HCT116 (cell line): ENCODE results near the gene VSIG2. TPM values are rescaled to one million over a fixed set of nuclear protein-coding genes. Genes with fewer than 3 reads are reported as not detected.

Experiments used
- ATAC-seq: fragments of 200-7000 bp; cut with Tn5 transposase; 2 replicates; pipeline ENCODE4 v1.9.1; 2020; ENCODE audit warnings: mild to moderate bottlenecking, moderate library complexity
- BruUV-seq: library from RNA; stranded (reverse); fragments of 400-500 nt; replicated peaks from 2 replicates; lab custom pipeline; 2021; lab: Mats Ljungman, UMichigan
- CTCF ChIA-PET: fragments of 300-600 bp; sonication (Branson Sonifier 250); formaldehyde crosslinking; loops from one replicate; lab custom pipeline; 2021; ENCODE audit warnings: antibody characterized with exemption; lab: Charles Lee
- POLR2A ChIA-PET: fragments of 300-600, 350-600 bp; sonication (Branson Sonifier 250); formaldehyde crosslinking; loops from one replicate; lab custom pipeline; 2021; ENCODE audit warnings: antibody characterized with exemption; lab: Charles Lee
- RAD21 ChIA-PET, 2 experiments: fragments of 300-600 bp; sonication (Branson Sonifier 250); formaldehyde crosslinking; loops; one replicate each; lab custom pipeline; 2023; ENCODE audit warnings: low total read pairs in 2 of 2; ENCODE audit not compliant: uncharacterized antibody in 2 of 2, unreplicated experiment in 2 of 2, low non-redundant PET in 1 of 2; lab: Charles Lee
- DNase-seq: peaks from one replicate; pipeline ENCODE4 v3.0.0-alpha.2; 2010; ENCODE audit warnings: low read depth, low spot score
- H2AFZ ChIP-seq: fragments of 200-600 bp; shearing (Covaris generic), sonication (generic); 2 replicates; pipeline ENCODE4 v1.6.1; 2017; ENCODE audit warnings: low read depth, mixed run types, mixed read lengths, antibody characterized with exemption, low read length; ENCODE audit not compliant: poor library complexity, severe bottlenecking
- H3K27ac ChIP-seq: 2 replicates; pipeline ENCODE4 v1.5.1; 2012; ENCODE audit warnings: low read depth, low read length
- H3K27me3 ChIP-seq: fragments of 200-600 bp; sonication (generic); 2 replicates; pipeline ENCODE4 v1.6.1; 2016; ENCODE audit warnings: mixed run types, low read length, mixed read lengths; ENCODE audit not compliant: insufficient read depth
- H3K36me3 ChIP-seq, 2 experiments: fragments of 200-500 bp in 1 of 2; fragments of 200-600 bp in 1 of 2; sonication (Bioruptor generic) in 1 of 2; sonication (generic) in 1 of 2; 2 replicates each; pipeline versions ENCODE4 v1.5.1 to v1.6.1; 2014 to 2016; ENCODE audit warnings: low read length in 2 of 2, inconsistent platforms in 1 of 2, mixed read lengths in 1 of 2, mixed run types in 1 of 2; ENCODE audit not compliant: insufficient read depth in 2 of 2, control insufficient read depth in 1 of 2
- H3K4me1 ChIP-seq, 2 experiments: fragments of 200-600 bp in 1 of 2; sonication (generic) in 1 of 2; 2 replicates each; pipeline versions ENCODE4 v1.5.1 to v1.6.1; 2012 to 2017; ENCODE audit warnings: low read length in 2 of 2, inconsistent platforms in 1 of 2, mild to moderate bottlenecking in 1 of 2, mixed read lengths in 1 of 2, mixed run types in 1 of 2, moderate library complexity in 1 of 2; ENCODE audit not compliant: insufficient read depth in 2 of 2, control insufficient read depth in 1 of 2
- H3K4me2 ChIP-seq: fragments of 200-600 bp; sonication (generic); 2 replicates; pipeline ENCODE4 v1.6.1; 2017; ENCODE audit warnings: mixed run types, low read length, mixed read lengths
- H3K4me3 ChIP-seq, 2 experiments: fragments of 200-600 bp in 1 of 2; sonication (generic) in 1 of 2; replicated peaks in 1 of 2; 2 replicates each; pipeline ENCODE4 v1.5.1; 2011 to 2016; ENCODE audit warnings: low read length in 2 of 2, control low read depth in 1 of 2, low read depth in 1 of 2, mild to moderate bottlenecking in 1 of 2, mixed read lengths in 1 of 2, mixed run types in 1 of 2
- H3K79me2 ChIP-seq: fragments of 200-600 bp; sonication (generic); 2 replicates; pipeline ENCODE4 v1.6.1; 2017; ENCODE audit warnings: mild to moderate bottlenecking, mixed run types, low read length, moderate library complexity, mixed read lengths; ENCODE audit not compliant: insufficient read depth
- H3K9ac ChIP-seq: fragments of 200-600 bp; sonication (generic); 2 replicates; pipeline ENCODE4 v1.6.1; 2016; ENCODE audit warnings: low read length, mixed read lengths
- H3K9me2 ChIP-seq: fragments of 200-600 bp; sonication (generic), shearing (Covaris generic); 2 replicates; pipeline ENCODE4 v1.6.1; 2017; ENCODE audit warnings: mixed run types, mild to moderate bottlenecking, moderate library complexity; ENCODE audit not compliant: insufficient read depth
- H3K9me3 ChIP-seq, 2 experiments: fragments of 200-500 bp in 1 of 2; fragments of 200-600 bp in 1 of 2; sonication (Bioruptor generic) in 1 of 2; sonication (generic) in 1 of 2; 2 replicates each; pipeline ENCODE4 v1.6.1; 2014 to 2017; ENCODE audit warnings: low read length in 2 of 2, mixed read lengths in 2 of 2, inconsistent platforms in 1 of 2, low read depth in 1 of 2, mild to moderate bottlenecking in 1 of 2, mixed run types in 1 of 2, moderate library complexity in 1 of 2; ENCODE audit not compliant: control insufficient read depth in 1 of 2, insufficient read depth in 1 of 2
- H4K20me1 ChIP-seq: fragments of 200-600 bp; sonication (generic), shearing (Covaris generic); 2 replicates; pipeline ENCODE4 v1.6.1; 2017; ENCODE audit warnings: mixed run types, mild to moderate bottlenecking, moderate library complexity; ENCODE audit not compliant: insufficient read depth
- EGR1 ChIP-seq: IDR thresholded peaks from 2 replicates; pipeline ENCODE4 v1.6.1; 2012; ENCODE audit warnings: low read depth
- EZH2 ChIP-seq: fragments of 200-600 bp; sonication (generic); IDR thresholded peaks from 2 replicates; pipeline ENCODE4 v1.6.1; 2017; ENCODE audit warnings: antibody characterized with exemption, mixed run types
- RAD21 ChIP-seq: IDR thresholded peaks from 2 replicates; pipeline ENCODE4 v1.6.1; 2012; ENCODE audit warnings: low read depth, mild to moderate bottlenecking
- SRF ChIP-seq: IDR thresholded peaks from 2 replicates; pipeline ENCODE4 v1.6.1; 2012; ENCODE audit warnings: low read depth
- TCF7L2 ChIP-seq: IDR thresholded peaks from 2 replicates; pipeline ENCODE4 v1.7.0; 2011; ENCODE audit warnings: borderline replicate concordance, inconsistent platforms; ENCODE audit not compliant: insufficient read depth, insufficient read length; ENCODE audit errors: extremely low read depth
- ZFX ChIP-seq: fragments of 450-650 bp; IDR thresholded peaks from 2 replicates; pipeline ENCODE4 v1.6.1; 2017
- ZNF274 ChIP-seq: fragments of 200-500 bp; sonication (Bioruptor generic); IDR thresholded peaks from 2 replicates; pipeline ENCODE4 v1.6.1; 2014; ENCODE audit warnings: mild to moderate bottlenecking, low read depth, low read length, inconsistent platforms
- intact Hi-C: fragments of 100-400 bp; cut with micrococcal nuclease; formaldehyde crosslinking; loops from 2 replicates; pipeline ENCODE4 v1.10.0; 2022
- total RNA-seq: library from RNA; stranded (reverse); gene quantifications from one replicate; pipeline ENCODE4 v1.2.1, GENCODE V29; 2021; ENCODE audit not compliant: unreplicated experiment
- TF ChIP-seq, protein P1 (sequence below): IDR thresholded peaks from 2 replicates; pipeline ENCODE4 v1.6.1; 2012; ENCODE audit warnings: low read depth
- TF ChIP-seq, protein P2 (sequence below): IDR thresholded peaks from 2 replicates; pipeline ENCODE4 v1.6.1; 2012
- TF ChIP-seq, protein P3 (sequence below): IDR thresholded peaks from 2 replicates; pipeline ENCODE4 v1.6.1; 2012

Gene VSIG2
- total RNA-seq, 1 experiment from 2014 or later = not detected

DNA sequence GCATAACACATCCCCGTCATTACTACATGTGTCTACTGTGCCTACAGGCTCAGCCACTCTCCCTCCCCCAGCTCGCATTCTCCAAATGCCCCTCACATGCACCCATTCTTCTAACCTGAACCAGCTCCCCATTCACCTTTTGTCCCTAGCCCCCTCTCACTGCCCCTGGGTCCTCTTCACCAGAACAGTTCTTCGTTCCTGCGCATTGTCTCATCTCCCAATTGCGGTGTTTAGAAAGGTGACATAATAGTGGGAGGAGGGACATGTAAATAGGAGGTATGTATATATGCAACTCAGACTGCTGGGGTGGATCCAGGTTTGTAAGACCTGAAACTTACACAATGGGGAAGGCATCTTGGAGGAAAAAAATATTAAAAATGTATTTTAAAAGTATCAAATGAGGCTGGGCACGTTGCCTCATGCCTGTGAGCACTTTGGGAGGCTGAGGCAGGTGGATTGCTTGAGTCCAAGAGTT is 4.7 kb upstream of the VSIG2 start (continued):
- no peak for TF ChIP-seq RAD21
- TF ChIP-seq, protein P1, sequence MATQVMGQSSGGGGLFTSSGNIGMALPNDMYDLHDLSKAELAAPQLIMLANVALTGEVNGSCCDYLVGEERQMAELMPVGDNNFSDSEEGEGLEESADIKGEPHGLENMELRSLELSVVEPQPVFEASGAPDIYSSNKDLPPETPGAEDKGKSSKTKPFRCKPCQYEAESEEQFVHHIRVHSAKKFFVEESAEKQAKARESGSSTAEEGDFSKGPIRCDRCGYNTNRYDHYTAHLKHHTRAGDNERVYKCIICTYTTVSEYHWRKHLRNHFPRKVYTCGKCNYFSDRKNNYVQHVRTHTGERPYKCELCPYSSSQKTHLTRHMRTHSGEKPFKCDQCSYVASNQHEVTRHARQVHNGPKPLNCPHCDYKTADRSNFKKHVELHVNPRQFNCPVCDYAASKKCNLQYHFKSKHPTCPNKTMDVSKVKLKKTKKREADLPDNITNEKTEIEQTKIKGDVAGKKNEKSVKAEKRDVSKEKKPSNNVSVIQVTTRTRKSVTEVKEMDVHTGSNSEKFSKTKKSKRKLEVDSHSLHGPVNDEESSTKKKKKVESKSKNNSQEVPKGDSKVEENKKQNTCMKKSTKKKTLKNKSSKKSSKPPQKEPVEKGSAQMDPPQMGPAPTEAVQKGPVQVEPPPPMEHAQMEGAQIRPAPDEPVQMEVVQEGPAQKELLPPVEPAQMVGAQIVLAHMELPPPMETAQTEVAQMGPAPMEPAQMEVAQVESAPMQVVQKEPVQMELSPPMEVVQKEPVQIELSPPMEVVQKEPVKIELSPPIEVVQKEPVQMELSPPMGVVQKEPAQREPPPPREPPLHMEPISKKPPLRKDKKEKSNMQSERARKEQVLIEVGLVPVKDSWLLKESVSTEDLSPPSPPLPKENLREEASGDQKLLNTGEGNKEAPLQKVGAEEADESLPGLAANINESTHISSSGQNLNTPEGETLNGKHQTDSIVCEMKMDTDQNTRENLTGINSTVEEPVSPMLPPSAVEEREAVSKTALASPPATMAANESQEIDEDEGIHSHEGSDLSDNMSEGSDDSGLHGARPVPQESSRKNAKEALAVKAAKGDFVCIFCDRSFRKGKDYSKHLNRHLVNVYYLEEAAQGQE = no peak

DNA sequence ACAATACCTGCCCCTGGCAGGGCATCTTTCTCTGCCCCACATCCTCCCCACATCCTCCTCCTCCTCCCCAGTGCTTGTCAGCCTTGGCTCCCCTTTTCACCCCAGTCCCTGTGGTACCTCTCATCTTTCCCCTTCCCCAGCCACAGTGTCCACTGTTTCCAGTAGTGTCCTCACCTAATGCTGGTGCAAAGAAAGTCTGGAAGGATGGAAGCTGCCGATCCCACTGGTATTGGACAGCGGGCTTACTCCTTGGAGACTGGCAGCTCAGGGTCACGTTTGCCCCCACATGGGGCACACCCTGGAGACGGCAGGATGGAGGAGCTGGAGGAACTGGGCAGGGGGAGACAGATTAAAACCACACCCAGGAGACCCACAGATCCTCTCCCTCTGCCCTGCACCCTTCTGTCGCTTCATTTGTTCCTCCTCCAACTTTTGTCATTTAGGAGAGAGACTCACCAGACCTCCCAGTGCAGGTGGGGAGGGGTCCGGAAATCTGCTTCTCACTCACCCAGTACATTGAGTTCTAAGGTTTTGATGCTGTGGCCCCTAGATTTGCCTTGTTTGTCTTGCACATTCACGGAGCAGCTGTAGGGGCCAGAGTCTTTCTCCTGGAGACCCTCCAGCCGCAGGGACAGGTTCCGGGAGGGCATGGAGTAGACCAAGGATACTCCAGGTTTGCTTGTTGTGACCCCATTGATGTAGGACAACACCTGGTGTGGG is 4.1 kb upstream of the VSIG2 start:
- Histone ChIP-seq H2AFZ (no peak overlapping the region), H3K79me2 (no peaks in the 10 kb centered on the region), H4K20me1 (no peaks in the 10 kb centered on the region), H3K27ac (no peak overlapping the region), H3K9me3 (no peaks in the 10 kb centered on the region), H3K27me3 (no peaks in the 10 kb centered on the region), H3K9ac (no peak overlapping the region), H3K9me2 (no peaks in the 10 kb centered on the region), H3K36me3 (no peaks in the 10 kb centered on the region), H3K4me3 (no peak overlapping the region), H3K4me2 (no peak overlapping the region), H3K4me1 (peaks cover 5 to 16% of the 10 kb centered on the region in 2 experiments)
- POLR2A ChIA-PET = no interaction called here
- BruUV-seq = no TSS peak
- no peak for DNase-seq
- RAD21 ChIA-PET = no interaction called here
- intact Hi-C loops = no loop called here
- CTCF ChIA-PET = no interaction called here
- no peak for ATAC-seq
- TF ChIP-seq, protein P1 = no peak
- no peak for TF ChIP-seq ZFX
- no peak for TF ChIP-seq EGR1
- no peak for TF ChIP-seq SRF
- no peak for TF ChIP-seq TCF7L2
- TF ChIP-seq, protein P2, sequence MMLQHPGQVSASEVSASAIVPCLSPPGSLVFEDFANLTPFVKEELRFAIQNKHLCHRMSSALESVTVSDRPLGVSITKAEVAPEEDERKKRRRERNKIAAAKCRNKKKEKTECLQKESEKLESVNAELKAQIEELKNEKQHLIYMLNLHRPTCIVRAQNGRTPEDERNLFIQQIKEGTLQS = no peak
- TF ChIP-seq, protein P3, sequence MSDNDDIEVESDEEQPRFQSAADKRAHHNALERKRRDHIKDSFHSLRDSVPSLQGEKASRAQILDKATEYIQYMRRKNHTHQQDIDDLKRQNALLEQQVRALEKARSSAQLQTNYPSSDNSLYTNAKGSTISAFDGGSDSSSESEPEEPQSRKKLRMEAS = no peak
- TF ChIP-seq ZNF274 = no peak
- TF ChIP-seq EZH2 = no peak
